SU-DHL-6 (cell line): Measurements from ENCODE around the gene VPS50.

Experiments
- H2AFZ ChIP-seq: fragments of 200-600 bp; sonication (generic); 2 replicates; pipeline ENCODE4 v1.6.1; 2014; ENCODE audit warnings: low read depth, mild to moderate bottlenecking, moderate library complexity, mixed read lengths, antibody characterized with exemption, low read length; ENCODE audit not compliant: severe bottlenecking
- H3F3A ChIP-seq: fragments of 200-600 bp; shearing (Covaris generic); 2 replicates; pipeline ENCODE4 v1.6.0; 2016; ENCODE audit warnings: antibody characterized with exemption, mild to moderate bottlenecking; ENCODE audit not compliant: insufficient read depth
- H3K27ac ChIP-seq: fragments of 200-600 bp; sonication (generic); 2 replicates; pipeline ENCODE4 v1.5.1; 2016; ENCODE audit warnings: low read depth, mild to moderate bottlenecking, low read length, moderate library complexity, mixed read lengths
- H3K27me3 ChIP-seq: fragments of 200-600 bp; sonication (generic), shearing (Covaris generic); 2 replicates; pipeline ENCODE4 v1.6.0; 2014; ENCODE audit warnings: mild to moderate bottlenecking, low read length
- H3K36me3 ChIP-seq: fragments of 200-600 bp; sonication (generic); 2 replicates; pipeline ENCODE4 v1.6.1; 2014; ENCODE audit warnings: mild to moderate bottlenecking, low read length, mixed read lengths
- H3K4me2 ChIP-seq: fragments of 300-600, 200-600 bp; shearing (Covaris generic), sonication (generic); 2 replicates; pipeline ENCODE4 v1.6.0; 2014; ENCODE audit warnings: low read length, low read depth, mild to moderate bottlenecking; ENCODE audit not compliant: poor library complexity, severe bottlenecking
- H3K4me3 ChIP-seq: fragments of 200-600 bp; sonication (generic); 2 replicates; pipeline ENCODE4 v1.5.1; 2014; ENCODE audit warnings: antibody characterized with exemption, low read length, mild to moderate bottlenecking, mixed read lengths; ENCODE audit not compliant: insufficient read depth, poor library complexity, severe bottlenecking
- H3K79me2 ChIP-seq: fragments of 200-600 bp; sonication (generic); 2 replicates; pipeline ENCODE4 v1.6.1; 2014; ENCODE audit warnings: mild to moderate bottlenecking, low read length, moderate library complexity; ENCODE audit not compliant: insufficient read depth
- H3K9ac ChIP-seq: fragments of 200-600 bp; sonication (generic); 2 replicates; pipeline ENCODE4 v1.7.0; 2014; ENCODE audit warnings: mild to moderate bottlenecking, low read length
- H3K9me2 ChIP-seq: fragments of 200-600 bp; sonication (generic); replicated peaks from 2 replicates; pipeline ENCODE4 v1.6.1; 2014; ENCODE audit warnings: low read length; ENCODE audit not compliant: insufficient read depth
- H3K9me3 ChIP-seq: fragments of 200-600 bp; sonication (generic); 2 replicates; pipeline ENCODE4 v1.6.1; 2014; ENCODE audit warnings: low read length, mixed read lengths; ENCODE audit not compliant: insufficient read depth
- H4K20me1 ChIP-seq: fragments of 200-600 bp; sonication (generic); 2 replicates; pipeline ENCODE4 v1.6.1; 2014; ENCODE audit warnings: low read depth, mild to moderate bottlenecking, antibody characterized with exemption, low read length, moderate library complexity, mixed read lengths
- CTCF ChIP-seq: fragments of 200-600 bp; sonication (generic); IDR thresholded peaks from one replicate; pipeline ENCODE4 v1.5.1; 2017; ENCODE audit warnings: antibody characterized with exemption, mild to moderate bottlenecking, low read length, moderate library complexity; ENCODE audit not compliant: insufficient read depth, poor library complexity, severe bottlenecking
- EZH2phosphoT487 ChIP-seq: fragments of 200-600 bp; sonication (generic), shearing (Covaris generic); conservative IDR thresholded peaks from 2 replicates; pipeline ENCODE4 v1.6.1; 2018; ENCODE audit warnings: mild to moderate bottlenecking, antibody characterized with exemption, low read length, moderate library complexity, mixed read lengths

The VPS50 gene

GRCh38 chr7:93402944-93403343 is 170.8 kb downstream of the VPS50 start:
- Histone ChIP-seq H2AFZ (no peak overlapping the region), H3K4me2 (no peak overlapping the region), H3K36me3 (no peaks in the 10 kb centered on the region), H3K9ac (no peak overlapping the region), H3K9me2 (no peaks in the 10 kb centered on the region), H3K4me3 (no peak overlapping the region), H4K20me1 (no peaks in the 10 kb centered on the region), H3K27me3 (no peaks in the 10 kb centered on the region), H3F3A (no peaks in the 10 kb centered on the region), H3K9me3 (no peaks in the 10 kb centered on the region), H3K27ac (no peak overlapping the region), H3K79me2 (no peaks in the 10 kb centered on the region)
- no peak for TF ChIP-seq EZH2phosphoT487
- no peak for TF ChIP-seq CTCF

GRCh38 chr7:93407239-93407638 is 175.1 kb downstream of the VPS50 start:
- Histone ChIP-seq H3K79me2 (no peaks in the 10 kb centered on the region), H4K20me1 (no peaks in the 10 kb centered on the region), H3K27ac (no peak overlapping the region), H2AFZ (no peak overlapping the region), H3K36me3 (no peaks in the 10 kb centered on the region), H3K9ac (no peak overlapping the region), H3F3A (no peaks in the 10 kb centered on the region), H3K27me3 (no peaks in the 10 kb centered on the region), H3K9me2 (no peaks in the 10 kb centered on the region), H3K9me3 (no peaks in the 10 kb centered on the region), H3K4me3 (no peak overlapping the region), H3K4me2 (no peak overlapping the region)
- no peak for TF ChIP-seq EZH2phosphoT487
- no peak for TF ChIP-seq CTCF

- H2AFZ ChIP-seq, result no peak overlapping the region
- no peaks in the 10 kb centered on the region for H3K79me2 ChIP-seq
- H3K4me2 ChIP-seq, result no peak overlapping the region
- H3K27ac ChIP-seq, result no peak overlapping the region
- no peaks in the 10 kb centered on the region for H3K9me3 ChIP-seq
- H3K27me3 ChIP-seq, result no peaks in the 10 kb centered on the region
- no peak overlapping the region for H3K4me3 ChIP-seq
- no peaks in the 10 kb centered on the region for H3K9me2 ChIP-seq
- no peaks in the 10 kb centered on the region for H3F3A ChIP-seq
- no peak overlapping the region for H3K9ac ChIP-seq
- no peaks in the 10 kb centered on the region for H3K36me3 ChIP-seq
- no peak for TF ChIP-seq CTCF
- TF ChIP-seq EZH2phosphoT487, result no peak
- H4K20me1 ChIP-seq, result no peaks in the 10 kb centered on the region
These were observed 177.2 kb downstream of the VPS50 start for GRCh38 chr7:93409324-93409723.
